Bronchial epithelial cell (primary cell): ENCODE data around the gene NLRC5. TPM values are rescaled to one million over a fixed set of nuclear protein-coding genes. Genes with fewer than 3 reads are reported as not detected.

Experiments used
- DNase-seq: peaks from one replicate; pipeline ENCODE4 v3.0.0-alpha.2; 2010; ENCODE audit warnings: low read depth
- FAIRE-seq: peaks from 2 replicates; lab custom pipeline; 2011; peaks lifted over from hg19 to GRCh38; lab: Jason Lieb, UNC
- H3K27me3 ChIP-seq: 2 replicates; pipeline ENCODE4 v1.5.1; 2011; ENCODE audit warnings: low read length; ENCODE audit not compliant: control insufficient read depth, insufficient read depth
- H3K36me3 ChIP-seq: 2 replicates; pipeline ENCODE4 v1.5.1; 2011; ENCODE audit warnings: low read length; ENCODE audit not compliant: control insufficient read depth, insufficient read depth
- H3K4me3 ChIP-seq: 2 replicates; pipeline ENCODE4 v1.5.1; 2011; ENCODE audit warnings: mild to moderate bottlenecking, low read depth, low read length, control low read depth
- total RNA-seq: library from RNA; depleted of rRNA; stranded (reverse); fragments of >200 nt; gene quantifications from 2 replicates; pipeline ENCODE4 v1.2.1, GENCODE V29; 2014
- TF ChIP-seq, protein P1 (sequence below): IDR thresholded peaks from 2 replicates; pipeline ENCODE4 v1.5.1; 2011; ENCODE audit warnings: mild to moderate bottlenecking, moderate library complexity, low read length, control low read depth, inconsistent platforms; ENCODE audit not compliant: insufficient read depth, severe bottlenecking

Gene NLRC5
- total RNA-seq, 1 donor from 2014 or later, result 2.1 TPM

DNA sequence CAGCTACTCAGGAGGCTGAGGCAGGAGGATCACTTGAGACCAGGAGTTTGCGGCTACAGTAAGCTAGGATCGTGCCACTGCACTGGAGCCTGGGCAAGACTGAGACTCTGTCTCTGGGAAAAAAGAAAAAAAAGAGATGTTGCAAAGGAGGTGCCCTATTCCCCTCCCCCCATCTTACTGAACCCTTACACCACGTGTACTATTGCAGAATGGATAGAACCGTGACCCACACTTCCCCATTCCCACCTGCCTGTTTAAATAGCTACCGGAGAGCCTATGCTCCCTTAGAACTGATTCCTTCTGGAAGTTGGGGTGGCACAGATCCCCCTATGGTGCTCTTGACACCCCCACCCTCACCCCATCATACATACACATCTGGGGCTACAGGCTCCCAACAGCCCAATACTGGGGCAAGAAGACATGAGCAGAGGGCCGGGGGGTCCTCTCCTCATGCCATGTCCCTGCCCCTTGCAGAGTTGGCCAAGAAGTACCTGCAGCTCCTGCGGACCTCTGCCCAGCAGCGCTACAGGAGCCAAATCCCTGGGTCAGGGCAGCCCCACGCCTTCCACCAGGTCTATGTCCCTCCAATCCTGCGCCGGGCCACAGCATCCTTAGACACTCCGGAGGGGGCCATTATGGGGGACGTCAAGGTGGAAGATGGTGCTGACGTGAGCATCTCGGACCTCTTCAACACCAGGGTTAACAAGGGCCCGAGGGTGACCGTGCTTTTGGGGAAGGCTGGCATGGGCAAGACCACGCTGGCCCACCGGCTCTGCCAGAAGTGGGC is 35.7 kb downstream of the NLRC5 start:
- no peak for DNase-seq
- Histone ChIP-seq H3K36me3 (no peaks in the 10 kb centered on the region), H3K27me3 (no peaks in the 10 kb centered on the region), H3K4me3 (no peak overlapping the region)
- FAIRE-seq, result no peak
- TF ChIP-seq, protein P1, sequence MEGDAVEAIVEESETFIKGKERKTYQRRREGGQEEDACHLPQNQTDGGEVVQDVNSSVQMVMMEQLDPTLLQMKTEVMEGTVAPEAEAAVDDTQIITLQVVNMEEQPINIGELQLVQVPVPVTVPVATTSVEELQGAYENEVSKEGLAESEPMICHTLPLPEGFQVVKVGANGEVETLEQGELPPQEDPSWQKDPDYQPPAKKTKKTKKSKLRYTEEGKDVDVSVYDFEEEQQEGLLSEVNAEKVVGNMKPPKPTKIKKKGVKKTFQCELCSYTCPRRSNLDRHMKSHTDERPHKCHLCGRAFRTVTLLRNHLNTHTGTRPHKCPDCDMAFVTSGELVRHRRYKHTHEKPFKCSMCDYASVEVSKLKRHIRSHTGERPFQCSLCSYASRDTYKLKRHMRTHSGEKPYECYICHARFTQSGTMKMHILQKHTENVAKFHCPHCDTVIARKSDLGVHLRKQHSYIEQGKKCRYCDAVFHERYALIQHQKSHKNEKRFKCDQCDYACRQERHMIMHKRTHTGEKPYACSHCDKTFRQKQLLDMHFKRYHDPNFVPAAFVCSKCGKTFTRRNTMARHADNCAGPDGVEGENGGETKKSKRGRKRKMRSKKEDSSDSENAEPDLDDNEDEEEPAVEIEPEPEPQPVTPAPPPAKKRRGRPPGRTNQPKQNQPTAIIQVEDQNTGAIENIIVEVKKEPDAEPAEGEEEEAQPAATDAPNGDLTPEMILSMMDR, result no peak

DNA sequence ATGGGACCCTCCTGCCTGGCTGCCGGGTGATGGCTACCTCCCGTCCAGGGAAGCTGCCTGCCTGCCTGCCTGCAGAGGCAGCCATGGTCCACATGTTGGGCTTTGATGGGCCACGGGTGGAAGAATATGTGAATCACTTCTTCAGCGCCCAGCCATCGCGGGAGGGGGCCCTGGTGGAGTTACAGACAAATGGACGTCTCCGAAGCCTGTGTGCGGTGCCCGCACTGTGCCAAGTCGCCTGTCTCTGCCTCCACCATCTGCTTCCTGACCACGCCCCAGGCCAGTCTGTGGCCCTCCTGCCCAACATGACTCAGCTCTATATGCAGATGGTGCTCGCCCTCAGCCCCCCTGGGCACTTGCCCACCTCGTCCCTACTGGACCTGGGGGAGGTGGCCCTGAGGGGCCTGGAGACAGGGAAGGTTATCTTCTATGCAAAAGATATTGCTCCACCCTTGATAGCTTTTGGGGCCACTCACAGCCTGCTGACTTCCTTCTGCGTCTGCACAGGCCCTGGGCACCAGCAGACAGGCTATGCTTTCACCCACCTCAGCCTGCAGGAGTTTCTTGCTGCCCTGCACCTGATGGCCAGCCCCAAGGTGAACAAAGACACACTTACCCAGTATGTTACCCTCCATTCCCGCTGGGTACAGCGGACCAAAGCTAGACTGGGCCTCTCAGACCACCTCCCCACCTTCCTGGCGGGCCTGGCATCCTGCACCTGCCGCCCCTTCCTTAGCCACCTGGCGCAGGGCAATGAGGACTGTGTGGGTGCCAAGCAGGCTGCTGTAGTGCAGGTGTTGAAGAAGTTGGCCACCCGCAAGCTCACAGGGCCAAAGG is 36.8 kb downstream of the NLRC5 start:
- FAIRE-seq, result no peak
- Histone ChIP-seq H3K4me3 (no peak overlapping the region), H3K36me3 (no peaks in the 10 kb centered on the region), H3K27me3 (no peaks in the 10 kb centered on the region)
- DNase-seq, result no peak
- TF ChIP-seq, protein P1, result no peak

DNA sequence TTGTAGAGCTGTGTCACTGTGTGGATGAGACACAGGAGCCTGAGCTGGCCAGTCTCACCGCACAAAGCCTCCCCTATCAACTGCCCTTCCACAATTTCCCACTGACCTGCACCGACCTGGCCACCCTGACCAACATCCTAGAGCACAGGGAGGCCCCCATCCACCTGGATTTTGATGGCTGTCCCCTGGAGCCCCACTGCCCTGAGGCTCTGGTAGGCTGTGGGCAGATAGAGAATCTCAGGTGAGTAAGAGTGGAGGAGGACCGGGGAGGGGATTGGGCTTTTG is 37.4 kb downstream of the NLRC5 start:
- no peaks in the 10 kb centered on the region for H3K36me3 ChIP-seq
- no peak for DNase-seq
- H3K4me3 ChIP-seq, result no peak overlapping the region
- H3K27me3 ChIP-seq, result no peaks in the 10 kb centered on the region
- no peak for FAIRE-seq
- TF ChIP-seq, protein P1, result no peak

DNA sequence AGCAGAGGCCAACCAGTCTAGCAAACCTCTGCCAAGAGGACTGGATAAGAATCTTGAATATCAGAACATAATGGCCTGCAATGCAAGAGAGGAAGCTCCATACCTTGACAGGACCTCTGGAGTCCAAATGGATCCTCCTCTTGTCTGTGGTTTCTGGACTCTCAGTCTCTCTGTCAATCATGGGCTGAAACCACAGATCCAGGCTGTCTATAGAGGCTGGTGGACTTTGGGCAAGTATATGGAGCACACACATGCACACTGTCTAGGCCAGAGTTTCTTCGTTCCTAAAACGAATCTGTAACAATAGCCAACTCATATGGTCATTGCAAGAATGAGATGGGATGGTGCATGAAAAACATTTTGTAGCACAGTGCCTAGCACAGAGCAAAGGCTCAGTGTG is 37.7 kb downstream of the NLRC5 start:
- DNase-seq (no peak), FAIRE-seq (no peak)
- no peak overlapping the region for H3K4me3 ChIP-seq
- H3K36me3 ChIP-seq, result no peaks in the 10 kb centered on the region
- H3K27me3 ChIP-seq, result no peaks in the 10 kb centered on the region
- TF ChIP-seq, protein P1, result no peak

DNA sequence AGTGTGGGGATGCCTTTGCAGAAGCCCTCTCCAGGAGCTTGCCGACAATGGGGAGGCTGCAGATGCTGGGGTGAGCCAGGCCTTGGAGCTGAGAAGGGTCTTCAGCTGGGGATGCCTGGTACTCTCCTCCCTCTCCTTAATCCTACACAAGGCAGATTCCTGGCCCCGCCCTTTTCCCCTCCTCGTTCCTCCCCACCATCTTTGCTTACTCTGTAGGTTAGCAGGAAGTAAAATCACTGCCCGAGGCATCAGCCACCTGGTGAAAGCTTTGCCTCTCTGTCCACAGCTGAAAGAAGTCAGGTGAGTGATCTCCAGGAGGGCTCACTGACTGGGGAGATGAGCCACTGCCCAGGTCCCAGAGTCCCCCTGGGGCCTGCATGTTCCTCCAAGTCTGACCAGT is 38.7 kb downstream of the NLRC5 start:
- H3K36me3 ChIP-seq, result no peaks in the 10 kb centered on the region
- no peak overlapping the region for H3K4me3 ChIP-seq
- TF ChIP-seq, protein P1, result no peak
- no peak for FAIRE-seq
- peak; percentile 67 for DNase-seq
- no peaks in the 10 kb centered on the region for H3K27me3 ChIP-seq
